GM12878 (cell line): ENCODE data around the gene GATAD2B. TPM values are rescaled to one million over a fixed set of nuclear protein-coding genes. Genes with fewer than 3 reads are reported as not detected.
A peak's percentile ranks its signal among the peaks of the same experiment; 100 is the strongest.

Source experiments
- ATAC-seq: fragments of 200-7000 bp; cut with Tn5 transposase; 3 replicates; pipeline ENCODE4 v1.9.1; 2020; ENCODE audit warnings: mild to moderate bottlenecking, moderate library complexity
- BruUV-seq: library from RNA; stranded (reverse); fragments of 400-500 nt; replicated peaks from 2 replicates; lab custom pipeline; 2021; lab: Mats Ljungman, UMichigan
- CTCF ChIA-PET: fragments of 300-600 bp; sonication (Branson Sonifier 250); formaldehyde crosslinking; extraction: SDS; loops from one replicate; lab custom pipeline; 2021; ENCODE audit warnings: inconsistent platforms; lab: Yijun Ruan, JAX
- POLR2A ChIA-PET: fragments of 350-600 bp; formaldehyde crosslinking; extraction: SDS; loops from one replicate; lab custom pipeline; 2021; ENCODE audit warnings: inconsistent platforms; lab: Charles Lee
- RAD21 ChIA-PET: fragments of 300-600 bp; sonication (Branson Sonifier 250); formaldehyde crosslinking; loops from one replicate; lab custom pipeline; 2023; ENCODE audit warnings: antibody characterized with exemption; ENCODE audit not compliant: unreplicated experiment; lab: Charles Lee
- SMC1A ChIA-PET: fragments of 300-600 bp; sonication (Branson Sonifier 250); formaldehyde crosslinking; loops from one replicate; lab custom pipeline; 2023; ENCODE audit not compliant: unreplicated experiment, uncharacterized antibody; lab: Charles Lee
- DNase-seq: peaks from one replicate; pipeline ENCODE4 v3.0.0-alpha.2; 2011; ENCODE audit warnings: low read depth, low spot score
- FAIRE-seq: peaks from 3 replicates; lab custom pipeline; 2011; peaks lifted over from hg19 to GRCh38; lab: Jason Lieb, UNC
- H2AFZ ChIP-seq: 2 replicates; pipeline ENCODE4 v1.6.0; 2011; ENCODE audit warnings: low read depth, low read length, control low read depth; ENCODE audit not compliant: control insufficient read depth
- H3K27ac ChIP-seq: 2 replicates; pipeline ENCODE4 v1.5.1; 2011; ENCODE audit warnings: control low read depth; ENCODE audit not compliant: control insufficient read depth, insufficient read depth
- H3K27me3 ChIP-seq, 2 experiments: replicated peaks in 1 of 2; 2 replicates each; pipeline versions ENCODE4 v1.6.0 to v1.6.1; 2011; ENCODE audit warnings: low read length in 1 of 2; ENCODE audit not compliant: control insufficient read depth in 2 of 2, insufficient read depth in 2 of 2
- H3K36me3 ChIP-seq, 2 experiments: 2 replicates each; pipeline ENCODE4 v1.5.1; 2011; ENCODE audit warnings: low read length in 1 of 2; ENCODE audit not compliant: control insufficient read depth in 2 of 2, insufficient read depth in 2 of 2
- H3K4me1 ChIP-seq: 2 replicates; pipeline ENCODE4 v1.6.1; 2011; ENCODE audit warnings: mild to moderate bottlenecking, low read length, moderate library complexity, mixed read lengths; ENCODE audit not compliant: control insufficient read depth, insufficient read depth
- H3K4me2 ChIP-seq: 2 replicates; pipeline ENCODE4 v1.6.0; 2011; ENCODE audit warnings: control low read depth; ENCODE audit not compliant: control insufficient read depth, insufficient read depth
- H3K4me3 ChIP-seq: fragments of 200-600 bp; sonication (generic); 2 replicates; pipeline ENCODE4 v1.5.1; 2016
- H3K79me2 ChIP-seq: 2 replicates; pipeline ENCODE4 v1.6.0; 2011; ENCODE audit warnings: low read length; ENCODE audit not compliant: control insufficient read depth, insufficient read depth
- H3K9ac ChIP-seq: 2 replicates; pipeline ENCODE4 v1.8.0; 2011; ENCODE audit warnings: low read length, control low read depth, mixed read lengths; ENCODE audit not compliant: control insufficient read depth, insufficient read depth
- H3K9me3 ChIP-seq: replicated peaks from 3 replicates; pipeline ENCODE4 v1.5.1; 2011; ENCODE audit warnings: mild to moderate bottlenecking, low read length; ENCODE audit not compliant: control insufficient read depth, insufficient read depth
- H4K20me1 ChIP-seq: 2 replicates; pipeline ENCODE4 v1.6.0; 2011; ENCODE audit not compliant: control insufficient read depth, insufficient read depth
- CHD1 ChIP-seq: IDR thresholded peaks from 2 replicates; pipeline ENCODE4 v1.6.1; 2012; ENCODE audit warnings: low read depth, low read length, improper control_type of control experiment
- CHD4 ChIP-seq: fragments of 200-600 bp; sonication (generic); IDR thresholded peaks from 2 replicates; pipeline ENCODE4 v1.6.1; 2016; ENCODE audit warnings: mild to moderate bottlenecking
- whole genome bisulfite sequencing: methylation state at CpG from one replicate; pipeline ENCODE4 v1.1.6; 2016; ENCODE audit warnings: low lambda C conversion rate; ENCODE audit not compliant: insufficient replicate concordance, insufficient coverage; ENCODE audit errors: missing lambda C conversion rate; 5-methylcytosine and 5-hydroxymethylcytosine counted together
- in situ Hi-C: fragments of 300-500 bp; cut with MboI; formaldehyde crosslinking; loops from 9 replicates; pipeline ENCODE4 v1.14.3; 2018; ENCODE audit warnings: mixed read lengths
- intact Hi-C: fragments of 100-400 bp; cut with micrococcal nuclease; formaldehyde crosslinking; loops from one replicate; pipeline ENCODE4 v1.14.2; 2022; ENCODE audit not compliant: unreplicated experiment
- polyA plus RNA-seq, 11 experiments: library from polyadenylated mRNA; depleted of rRNA in 4 of 11; unstranded in 6 of 11; stranded (reverse) in 5 of 11; fragments of >200 nt; fragmentation: Nextera tagmentation in 4 of 11; fragmentation: Illumina TruSeq in 1 of 11; extraction: Ambion mirVana in 4 of 11; extraction: Trizol in 1 of 11; gene quantifications; 1 replicate in 1 of 11; 2 replicates in 10 of 11; pipeline versions ENCODE4 v1.2.1 to v1.2.3, GENCODE V29; 2011 to 2016; ENCODE audit warnings: inconsistent platforms in 2 of 11, missing spikeins in 2 of 11, low read depth in 1 of 11
- total RNA-seq, 4 experiments: library from RNA; depleted of rRNA in 3 of 4; stranded (reverse); fragments of >200 nt in 3 of 4; fragmentation: Illumina TruSeq in 1 of 4; extraction: Trizol in 1 of 4; gene quantifications; 2 replicates each; pipeline versions ENCODE4 v1.2.1 to v1.2.3, GENCODE V29; 2013 to 2021
- TF ChIP-seq, protein P1 (sequence below): fragments of 450-650 bp; IDR thresholded peaks from 2 replicates; pipeline ENCODE4 v1.6.1; 2017; ENCODE audit warnings: mild to moderate bottlenecking, moderate library complexity
- TF ChIP-seq, protein P2 (sequence below): fragments of 450-650 bp; IDR thresholded peaks from 2 replicates; pipeline ENCODE4 v1.6.1; 2018; ENCODE audit warnings: mild to moderate bottlenecking, low read depth, moderate library complexity; ENCODE audit not compliant: partially characterized antibody

GATAD2B gene
- total and polyA plus RNA-seq, 10 of the 15 experiments (the other 5 are each of a cell fraction or from before 2014, with no cell fraction given), result 2.4 to 63.1 (median 8.7) TPM

DNA sequence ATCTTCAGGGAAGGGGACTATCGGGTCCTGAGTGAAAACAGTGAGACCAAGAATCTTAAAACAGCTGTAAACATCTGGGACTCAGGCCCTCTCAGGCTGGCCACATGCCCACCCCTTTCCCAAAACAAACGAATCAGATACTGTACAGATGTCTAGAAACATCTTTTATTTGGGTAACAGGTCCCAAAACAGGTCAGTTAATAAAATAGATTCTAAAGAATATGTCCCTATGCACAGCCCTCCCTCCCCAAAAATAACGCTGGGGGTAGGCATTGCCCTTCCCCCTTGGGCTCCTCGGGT lies 36.1 kb upstream of the GATAD2B start:
- H3K9ac ChIP-seq, result peak overlapping the region; percentile 21; the same call in 1 of the 2 replicates
- H4K20me1 ChIP-seq, result peaks cover 12% of the 10 kb centered on the region; the same call in 1 of the 2 replicates
- ChIA-PET CTCF (interaction anchor here (0.7 to 5.0 kb wide), 3 partner anchors 13 to 313 kb away, joined by 3 to 27 read pairs (median 3); partner anchors contain the start of gene DENND4B), POLR2A (interaction anchor here (0.6 to 5.5 kb wide), 9 partner anchors 8 to 261 kb away, joined by 3 to 38 read pairs (median 3); partner anchors contain the start of genes CREB3L4, DENND4B, JTB and UBAP2L), RAD21 (interaction anchor here (0.7 to 2.0 kb wide), 8 partner anchors 8 to 390 kb away, joined by 3 to 6 read pairs (median 4); partner anchors contain the start of genes CREB3L4, DENND4B and JTB), SMC1A (interaction anchor here (0.8 to 6.9 kb wide), 2 partner anchors 8 to 14 kb away, joined by 5 to 31 read pairs; partner anchors contain the start of gene CREB3L4)
- no peak for DNase-seq
- ATAC-seq, result no peak
- H3K4me2 ChIP-seq, result peak overlapping the region; percentile 59
- no peak overlapping the region; the same call in 1 of the 2 replicates for H3K4me3 ChIP-seq
- peaks cover 72% of the 10 kb centered on the region for H3K79me2 ChIP-seq
- FAIRE-seq, result no peak
- H3K36me3 ChIP-seq, result peaks cover 13 to 23% of the 10 kb centered on the region in 2 experiments
- no peak overlapping the region for H2AFZ ChIP-seq
- intact Hi-C loops, result no loop called here
- H3K27me3 ChIP-seq, result no peaks in the 10 kb centered on the region
- H3K9me3 ChIP-seq, result no peaks in the 10 kb centered on the region
- peaks cover 14% of the 10 kb centered on the region; the same call in 1 of the 2 replicates for H3K4me1 ChIP-seq
- WGBS, result 22% methylated on average over 4 of the region's 4 CpGs
- BruUV-seq, result no TSS peak
- TF ChIP-seq CHD4 (no peak), CHD1 (no peak)
- TF ChIP-seq, protein P1, sequence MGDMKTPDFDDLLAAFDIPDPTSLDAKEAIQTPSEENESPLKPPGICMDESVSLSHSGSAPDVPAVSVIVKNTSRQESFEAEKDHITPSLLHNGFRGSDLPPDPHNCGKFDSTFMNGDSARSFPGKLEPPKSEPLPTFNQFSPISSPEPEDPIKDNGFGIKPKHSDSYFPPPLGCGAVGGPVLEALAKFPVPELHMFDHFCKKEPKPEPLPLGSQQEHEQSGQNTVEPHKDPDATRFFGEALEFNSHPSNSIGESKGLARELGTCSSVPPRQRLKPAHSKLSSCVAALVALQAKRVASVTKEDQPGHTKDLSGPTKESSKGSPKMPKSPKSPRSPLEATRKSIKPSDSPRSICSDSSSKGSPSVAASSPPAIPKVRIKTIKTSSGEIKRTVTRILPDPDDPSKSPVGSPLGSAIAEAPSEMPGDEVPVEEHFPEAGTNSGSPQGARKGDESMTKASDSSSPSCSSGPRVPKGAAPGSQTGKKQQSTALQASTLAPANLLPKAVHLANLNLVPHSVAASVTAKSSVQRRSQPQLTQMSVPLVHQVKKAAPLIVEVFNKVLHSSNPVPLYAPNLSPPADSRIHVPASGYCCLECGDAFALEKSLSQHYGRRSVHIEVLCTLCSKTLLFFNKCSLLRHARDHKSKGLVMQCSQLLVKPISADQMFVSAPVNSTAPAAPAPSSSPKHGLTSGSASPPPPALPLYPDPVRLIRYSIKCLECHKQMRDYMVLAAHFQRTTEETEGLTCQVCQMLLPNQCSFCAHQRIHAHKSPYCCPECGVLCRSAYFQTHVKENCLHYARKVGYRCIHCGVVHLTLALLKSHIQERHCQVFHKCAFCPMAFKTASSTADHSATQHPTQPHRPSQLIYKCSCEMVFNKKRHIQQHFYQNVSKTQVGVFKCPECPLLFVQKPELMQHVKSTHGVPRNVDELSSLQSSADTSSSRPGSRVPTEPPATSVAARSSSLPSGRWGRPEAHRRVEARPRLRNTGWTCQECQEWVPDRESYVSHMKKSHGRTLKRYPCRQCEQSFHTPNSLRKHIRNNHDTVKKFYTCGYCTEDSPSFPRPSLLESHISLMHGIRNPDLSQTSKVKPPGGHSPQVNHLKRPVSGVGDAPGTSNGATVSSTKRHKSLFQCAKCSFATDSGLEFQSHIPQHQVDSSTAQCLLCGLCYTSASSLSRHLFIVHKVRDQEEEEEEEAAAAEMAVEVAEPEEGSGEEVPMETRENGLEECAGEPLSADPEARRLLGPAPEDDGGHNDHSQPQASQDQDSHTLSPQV, result no peak
- TF ChIP-seq, protein P2, sequence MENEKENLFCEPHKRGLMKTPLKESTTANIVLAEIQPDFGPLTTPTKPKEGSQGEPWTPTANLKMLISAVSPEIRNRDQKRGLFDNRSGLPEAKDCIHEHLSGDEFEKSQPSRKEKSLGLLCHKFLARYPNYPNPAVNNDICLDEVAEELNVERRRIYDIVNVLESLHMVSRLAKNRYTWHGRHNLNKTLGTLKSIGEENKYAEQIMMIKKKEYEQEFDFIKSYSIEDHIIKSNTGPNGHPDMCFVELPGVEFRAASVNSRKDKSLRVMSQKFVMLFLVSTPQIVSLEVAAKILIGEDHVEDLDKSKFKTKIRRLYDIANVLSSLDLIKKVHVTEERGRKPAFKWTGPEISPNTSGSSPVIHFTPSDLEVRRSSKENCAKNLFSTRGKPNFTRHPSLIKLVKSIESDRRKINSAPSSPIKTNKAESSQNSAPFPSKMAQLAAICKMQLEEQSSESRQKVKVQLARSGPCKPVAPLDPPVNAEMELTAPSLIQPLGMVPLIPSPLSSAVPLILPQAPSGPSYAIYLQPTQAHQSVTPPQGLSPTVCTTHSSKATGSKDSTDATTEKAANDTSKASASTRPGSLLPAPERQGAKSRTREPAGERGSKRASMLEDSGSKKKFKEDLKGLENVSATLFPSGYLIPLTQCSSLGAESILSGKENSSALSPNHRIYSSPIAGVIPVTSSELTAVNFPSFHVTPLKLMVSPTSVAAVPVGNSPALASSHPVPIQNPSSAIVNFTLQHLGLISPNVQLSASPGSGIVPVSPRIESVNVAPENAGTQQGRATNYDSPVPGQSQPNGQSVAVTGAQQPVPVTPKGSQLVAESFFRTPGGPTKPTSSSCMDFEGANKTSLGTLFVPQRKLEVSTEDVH, result peak; percentile 15
- in situ Hi-C loops, result no loop called here
- H3K27ac ChIP-seq, result peak overlapping the region; percentile 93; the same call in 1 of the 2 replicates
